Activated CD8-positive, alpha-beta memory T cell treated with anti-CD3 and anti-CD28 coated beads, Interleukin-2, amount 50 U/mL, for 4 hours (primary cell): Measurements from ENCODE around the gene KLK7.
"Not testable (repeated sequence)": the region's sequence is repeated elsewhere in the genome, so short reads cannot be mapped to it uniquely, and the experiment has no call there.

Experiments
- DNase-seq: peaks from one replicate; pipeline ENCODE4 v3.0.0-alpha.2; 2020

The KLK7 gene

GRCh38 chr19:51010066-51010795, 26.5 kb upstream of the KLK7 start:
- DNase-seq, result no peak

- no peak for DNase-seq
These were observed 25.6 kb upstream of the KLK7 start for GRCh38 chr19:51009061-51009891.

- no peak for DNase-seq
These were observed 23.8 kb upstream of the KLK7 start for GRCh38 chr19:51007488-51007887.

GRCh38 chr19:51006406-51006805, 22.7 kb upstream of the KLK7 start:
- DNase-seq, result no peak

GRCh38 chr19:51005248-51005647, 21.5 kb upstream of the KLK7 start:
- no peak for DNase-seq

- no peak for DNase-seq
These were observed 19.6 kb upstream of the KLK7 start for GRCh38 chr19:51003316-51003715.

GRCh38 chr19:51002542-51003311, 19.0 kb upstream of the KLK7 start:
- no peak for DNase-seq

- no peak for DNase-seq
These were observed 18.4 kb upstream of the KLK7 start for GRCh38 chr19:51002089-51002532.

GRCh38 chr19:51001515-51001914, 17.8 kb upstream of the KLK7 start, which contains the start of gene KLK8:
Gene KLK8, minus strand, starts transcription at chr19:51001604. Its CDS starts 437 bp downstream, at chr19:51001167.
- DNase-seq, result no peak

- no peak for DNase-seq
These were observed 17.3 kb upstream of the KLK7 start for GRCh38 chr19:51000981-51001380.

GRCh38 chr19:51000426-51000825, 16.7 kb upstream of the KLK7 start:
- no peak for DNase-seq

GRCh38 chr19:50998686-50999085, 15.0 kb upstream of the KLK7 start:
- DNase-seq, result no peak

GRCh38 chr19:50998061-50998460, 14.3 kb upstream of the KLK7 start:
- DNase-seq, result no peak

- no peak for DNase-seq
These were observed 10.4 kb upstream of the KLK7 start for GRCh38 chr19:50994129-50994528.

- no peak for DNase-seq
These were observed 8.9 kb upstream of the KLK7 start for GRCh38 chr19:50992666-50993035.

GRCh38 chr19:50984416-50984815, 699 bp upstream of the KLK7 start:
- DNase-seq, result not testable (repeated sequence)

- no peak for DNase-seq
These were observed 1.5 kb downstream of the KLK7 start for GRCh38 chr19:50982186-50982585.

GRCh38 chr19:50981587-50982146, 2.0 kb downstream of the KLK7 start:
- DNase-seq, result no peak

- DNase-seq, result no peak
These were observed 3.5 kb downstream of the KLK7 start for GRCh38 chr19:50980208-50980607.

GRCh38 chr19:50979758-50980157, 4.0 kb downstream of the KLK7 start:
- DNase-seq, result no peak

- no peak for DNase-seq
These were observed 4.8 kb downstream of the KLK7 start for GRCh38 chr19:50978772-50979390.

- no peak for DNase-seq
These were observed 6.1 kb downstream of the KLK7 start for GRCh38 chr19:50977626-50978025.

- no peak for DNase-seq
These were observed 8.0 kb downstream of the KLK7 start for GRCh38 chr19:50975766-50976165.
